Measurements from ENCODE around the gene SRPK1. TPM values are rescaled to one million over a fixed set of nuclear protein-coding genes. Genes with fewer than 3 reads are reported as not detected.

The SRPK1 gene
- total RNA-seq, 2 donors from 2014 or later = 86.2 to 98.5 TPM

- peaks cover 8% of the 10 kb centered on the region for H3K4me1 Mint-ChIP-seq
- no peaks in the 10 kb centered on the region for H3K9me3 Mint-ChIP-seq
- Histone ChIP-seq H3K36me3 (ENCODE audit: control insufficient read depth, insufficient read depth, low read length) (peaks cover 40% of the 10 kb centered on the region), H3K4me1 (ENCODE audit: control insufficient read depth, insufficient read depth, low read length) (no peaks in the 10 kb centered on the region), H3K4me3 (ENCODE audit: low read length) (no peak overlapping the region), H3K9me3 (ENCODE audit: control insufficient read depth, low read length) (no peaks in the 10 kb centered on the region), H3K27ac (ENCODE audit: low read depth, low read length) (no peak overlapping the region), H3K9ac (ENCODE audit: extremely low read depth, low read length, poor library complexity, severe bottlenecking) (no peak overlapping the region), H3K27me3 (ENCODE audit: control insufficient read depth, insufficient read depth, low read length, poor library complexity, severe bottlenecking) (no peaks in the 10 kb centered on the region)
- no peak for DNase-seq
- peaks cover 43% of the 10 kb centered on the region for H3K36me3 Mint-ChIP-seq (ENCODE audit: low read depth)
- TF ChIP-seq CTCF (conservative IDR thresholded peaks at IDR 0.05) = no peak
- H3K4me3 Mint-ChIP-seq = no peak overlapping the region
- H3K27ac Mint-ChIP-seq = no peak overlapping the region
- 93 to 100% methylated on average over 1 to 2 of the region's 2 CpGs for WGBS, 2 experiments (ENCODE audit: insufficient coverage in 1 of 2, insufficient read length in 1 of 2)
- H3K27me3 Mint-ChIP-seq (ENCODE audit: insufficient read depth) = no peaks in the 10 kb centered on the region
Measured at GRCh38 chr6:35898003-35898402, 22.9 kb downstream of the SRPK1 start.

GRCh38 chr6:35897486-35897885 lies 23.4 kb downstream of the SRPK1 start:
- H3K9me3 Mint-ChIP-seq = no peaks in the 10 kb centered on the region
- no peaks in the 10 kb centered on the region for H3K27me3 ChIP-seq (ENCODE audit: control insufficient read depth, insufficient read depth, low read length, poor library complexity, severe bottlenecking)
- no peaks in the 10 kb centered on the region for H3K27me3 Mint-ChIP-seq (ENCODE audit: insufficient read depth)
- H3K27ac Mint-ChIP-seq = no peak overlapping the region
- H3K4me3 ChIP-seq (ENCODE audit: low read length) = no peak overlapping the region
- no peak overlapping the region for H3K4me3 Mint-ChIP-seq
- H3K9me3 ChIP-seq (ENCODE audit: control insufficient read depth, low read length) = no peaks in the 10 kb centered on the region
- H3K4me1 ChIP-seq (ENCODE audit: control insufficient read depth, insufficient read depth, low read length) = no peaks in the 10 kb centered on the region
- H3K36me3 ChIP-seq (ENCODE audit: control insufficient read depth, insufficient read depth, low read length) = peaks cover 38% of the 10 kb centered on the region
- peaks cover 8% of the 10 kb centered on the region for H3K4me1 Mint-ChIP-seq
- no peak for DNase-seq
- no peak overlapping the region for H3K27ac ChIP-seq (ENCODE audit: low read depth, low read length)
- H3K9ac ChIP-seq (ENCODE audit: extremely low read depth, low read length, poor library complexity, severe bottlenecking) = no peak overlapping the region
- no peak for TF ChIP-seq CTCF (conservative IDR thresholded peaks at IDR 0.05)
- peaks cover 43% of the 10 kb centered on the region for H3K36me3 Mint-ChIP-seq (ENCODE audit: low read depth)
- WGBS, 2 experiments (ENCODE audit: insufficient coverage in 1 of 2, insufficient read length in 1 of 2) = 91 to 94% methylated on average over 3 to 4 of the region's 4 CpGs

GRCh38 chr6:35897036-35897435 lies 23.9 kb downstream of the SRPK1 start:
- Histone ChIP-seq H3K4me3 (ENCODE audit: low read length) (no peak overlapping the region), H3K27ac (ENCODE audit: low read depth, low read length) (no peak overlapping the region), H3K27me3 (ENCODE audit: control insufficient read depth, insufficient read depth, low read length, poor library complexity, severe bottlenecking) (no peaks in the 10 kb centered on the region), H3K9me3 (ENCODE audit: control insufficient read depth, low read length) (no peaks in the 10 kb centered on the region), H3K36me3 (ENCODE audit: control insufficient read depth, insufficient read depth, low read length) (peaks cover 36% of the 10 kb centered on the region), H3K4me1 (ENCODE audit: control insufficient read depth, insufficient read depth, low read length) (no peaks in the 10 kb centered on the region), H3K9ac (ENCODE audit: extremely low read depth, low read length, poor library complexity, severe bottlenecking) (no peak overlapping the region)
- TF ChIP-seq CTCF (conservative IDR thresholded peaks at IDR 0.05) = no peak
- no peak overlapping the region for H3K27ac Mint-ChIP-seq
- H3K36me3 Mint-ChIP-seq (ENCODE audit: low read depth) = peaks cover 44% of the 10 kb centered on the region
- peaks cover 8% of the 10 kb centered on the region for H3K4me1 Mint-ChIP-seq
- no peaks in the 10 kb centered on the region for H3K9me3 Mint-ChIP-seq
- no peak for DNase-seq
- H3K4me3 Mint-ChIP-seq = no peak overlapping the region
- H3K27me3 Mint-ChIP-seq (ENCODE audit: insufficient read depth) = no peaks in the 10 kb centered on the region
- WGBS, 2 experiments (ENCODE audit: insufficient coverage in 1 of 2, insufficient read length in 1 of 2) = 96 to 100% methylated on average over 1 to 2 of the region's 3 CpGs
